ENCODE data around the gene KIAA0753.
A peak's percentile ranks its signal among the peaks of the same experiment; 100 is the strongest.

The KIAA0753 gene

DNA sequence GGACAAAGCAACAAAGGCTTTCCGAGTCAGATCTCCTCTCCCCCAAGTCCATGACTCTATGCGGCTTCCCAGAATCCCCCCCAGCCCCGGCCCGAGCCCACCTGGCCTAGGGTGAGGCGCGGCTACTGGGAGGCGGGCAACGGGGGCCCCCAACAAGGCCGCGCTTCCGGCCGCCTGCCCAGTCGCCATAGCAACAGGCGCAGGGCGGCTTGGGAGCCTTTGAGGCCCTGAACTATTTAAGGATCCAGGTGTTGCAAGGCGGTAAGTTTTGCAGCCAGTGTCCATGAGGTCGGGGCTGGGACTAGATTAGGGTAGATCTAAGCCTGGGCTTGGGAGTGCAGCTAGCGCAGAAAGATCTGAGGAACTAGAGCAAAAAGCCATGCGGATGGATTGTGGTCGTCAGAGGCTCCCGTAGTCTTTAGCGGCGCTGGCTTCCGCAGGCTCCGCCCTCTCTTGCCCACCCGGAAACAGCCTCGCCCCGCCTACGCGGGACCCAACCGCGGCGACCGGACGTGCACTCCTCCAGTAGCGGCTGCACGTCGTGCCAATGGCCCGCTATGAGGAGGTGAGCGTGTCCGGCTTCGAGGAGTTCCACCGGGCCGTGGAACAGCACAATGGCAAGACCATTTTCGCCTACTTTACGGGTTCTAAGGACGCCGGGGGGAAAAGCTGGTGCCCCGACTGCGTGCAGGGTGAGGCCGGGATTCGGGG is at the start of gene KIAA0753, which contains the start of gene TXNDC17:
TSS of gene KIAA0753 (minus strand) at position 176 of the 711 bp plus-strand sequence. CDS start 5,608 bp downstream, outside the sequence.
TSS of gene TXNDC17 (plus strand) at position 525 of the 711 bp plus-strand sequence. CDS start at position 548, 23 bp downstream.
- DNase-seq (ENCODE audit: extremely low read depth in 1 of 2, low read depth in 1 of 2): peak; percentile 60 to 82

DNA sequence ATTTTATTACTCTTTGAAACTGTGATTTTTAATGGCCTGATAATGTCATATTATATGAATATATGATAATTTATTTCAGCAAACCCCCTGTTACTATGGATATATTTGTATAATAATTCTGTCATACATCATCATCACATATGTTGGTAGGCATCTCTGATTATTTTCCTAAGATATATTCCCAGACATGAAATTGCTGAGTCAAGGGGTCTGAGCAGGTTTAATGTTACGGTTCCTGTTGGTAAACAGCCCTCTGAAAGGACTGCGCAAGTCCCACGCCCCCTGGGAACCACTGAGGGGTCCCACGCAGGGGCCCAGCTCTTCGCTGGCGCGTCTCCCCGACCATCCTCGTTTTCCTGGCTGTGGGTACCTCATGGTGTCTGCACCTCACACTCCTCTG is 48.4 kb upstream of the KIAA0753 start:
- no peak for DNase-seq (ENCODE audit: extremely low read depth in 1 of 2, low read depth in 1 of 2)

DNA sequence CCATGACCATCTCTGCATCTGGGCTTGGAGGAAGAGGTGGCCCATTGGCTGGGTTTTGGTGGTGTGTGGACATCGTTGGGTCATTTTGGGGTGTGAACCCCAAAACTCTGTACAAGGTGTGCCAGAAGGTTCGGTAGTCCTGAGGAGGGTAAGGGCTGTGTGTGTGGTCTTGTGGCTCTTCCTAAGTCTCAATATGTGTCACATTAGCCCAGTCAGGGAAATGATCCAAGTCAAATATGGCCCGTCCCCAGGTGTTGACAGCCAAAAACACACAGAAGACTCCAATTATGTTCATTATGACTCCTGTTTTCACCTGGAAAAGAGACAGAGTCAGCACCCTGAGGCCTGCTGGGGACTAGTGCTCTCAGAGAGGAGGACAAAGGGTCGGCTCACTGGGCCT is 45.5 kb upstream of the KIAA0753 start:
- DNase-seq (ENCODE audit: extremely low read depth in 1 of 2, low read depth in 1 of 2): no peak

DNA sequence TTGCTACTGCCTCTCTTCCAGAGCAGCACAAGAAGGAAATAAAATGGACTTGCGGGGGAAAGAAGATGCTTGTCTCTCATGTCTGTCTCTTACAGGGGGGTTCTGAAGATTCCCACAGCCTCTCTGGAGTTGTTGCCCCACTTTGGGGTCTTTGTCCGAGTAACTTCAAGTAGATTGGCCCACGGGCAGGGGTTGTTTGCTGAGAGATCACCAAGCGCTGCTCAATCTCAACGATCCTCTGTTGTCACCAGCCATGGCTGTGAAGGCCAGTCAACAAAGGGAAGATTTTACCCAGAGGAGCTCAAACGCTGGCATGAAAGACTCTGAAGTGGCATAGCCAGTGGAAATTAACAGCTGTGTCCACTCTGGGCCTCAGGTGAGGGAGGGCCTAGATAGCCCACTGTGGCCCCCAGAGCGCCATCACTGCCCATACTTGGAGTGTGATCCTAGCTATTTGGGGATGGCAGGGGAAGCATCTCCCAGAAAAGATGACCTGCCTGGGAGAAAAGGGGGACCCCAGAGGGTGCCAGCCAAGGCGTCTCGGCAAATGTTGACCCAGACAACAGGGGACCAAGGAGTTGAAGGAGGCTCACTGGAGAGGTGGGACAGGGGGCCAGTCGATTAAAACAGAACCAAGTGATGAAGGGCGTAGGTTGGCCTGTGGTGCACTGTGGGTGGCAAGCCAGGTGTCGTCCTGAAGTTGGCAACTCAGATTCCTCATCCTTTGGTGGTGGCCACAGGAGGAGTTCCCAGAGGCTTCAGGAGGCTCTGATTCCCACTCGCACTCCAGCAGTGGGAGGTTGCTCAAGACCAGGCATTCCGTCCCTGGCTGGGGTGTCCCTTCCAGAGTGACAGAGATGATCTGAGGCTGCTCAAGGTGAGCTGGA is 44.6 kb upstream of the KIAA0753 start:
- no peak for DNase-seq (ENCODE audit: extremely low read depth in 1 of 2, low read depth in 1 of 2)

DNA sequence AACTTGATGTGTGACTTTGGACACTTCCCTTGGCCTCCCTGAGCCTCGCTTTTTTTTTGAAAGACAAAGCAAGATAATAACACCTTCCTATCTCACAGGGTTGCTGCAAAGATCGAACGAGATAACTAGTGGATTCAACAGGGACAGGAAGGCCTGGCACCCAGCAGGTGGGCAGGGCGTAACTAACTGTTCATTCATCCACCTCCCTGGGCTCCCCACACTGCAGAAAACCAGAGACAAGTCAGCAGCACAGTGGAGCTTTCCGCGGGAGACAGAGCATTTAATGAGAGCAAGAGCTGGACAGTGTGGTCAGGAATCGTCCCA is 43.9 kb upstream of the KIAA0753 start:
- DNase-seq (ENCODE audit: extremely low read depth in 1 of 2, low read depth in 1 of 2): no peak

DNA sequence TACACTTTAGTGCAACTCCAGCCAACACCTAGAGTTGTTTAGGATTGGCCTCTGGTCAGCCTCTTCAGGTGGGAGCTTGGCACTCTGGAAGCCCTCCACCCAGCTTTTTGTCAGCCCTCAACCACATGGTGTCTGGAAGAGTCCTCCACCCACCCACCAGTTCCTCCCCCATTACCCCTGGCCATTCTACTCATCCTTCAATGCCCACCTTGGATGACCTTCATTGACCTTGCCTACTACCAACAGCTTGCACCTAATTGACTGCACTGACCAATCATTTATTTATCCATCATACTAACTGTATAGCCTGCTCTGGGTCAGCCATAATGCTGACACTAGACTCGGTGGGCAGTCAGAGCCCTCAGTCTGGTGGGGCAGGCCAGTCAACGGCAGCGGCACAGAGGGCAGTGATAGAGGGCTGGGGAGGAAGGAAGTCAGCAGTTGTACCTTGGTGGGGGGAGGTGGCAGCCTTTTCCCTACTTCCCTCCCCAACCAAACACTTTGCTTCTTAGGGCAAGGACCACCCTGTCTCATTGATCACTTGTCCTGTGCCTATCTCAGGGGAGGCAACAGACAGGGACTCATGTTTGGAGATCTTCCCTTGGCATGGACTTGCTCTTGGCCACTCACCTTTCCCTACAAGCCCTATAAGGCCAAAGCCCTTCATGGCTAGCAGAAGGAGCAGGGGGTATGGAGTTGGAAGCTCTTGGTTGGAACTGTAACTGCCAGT is 43.4 kb upstream of the KIAA0753 start:
- no peak for DNase-seq (ENCODE audit: extremely low read depth in 1 of 2, low read depth in 1 of 2)

DNA sequence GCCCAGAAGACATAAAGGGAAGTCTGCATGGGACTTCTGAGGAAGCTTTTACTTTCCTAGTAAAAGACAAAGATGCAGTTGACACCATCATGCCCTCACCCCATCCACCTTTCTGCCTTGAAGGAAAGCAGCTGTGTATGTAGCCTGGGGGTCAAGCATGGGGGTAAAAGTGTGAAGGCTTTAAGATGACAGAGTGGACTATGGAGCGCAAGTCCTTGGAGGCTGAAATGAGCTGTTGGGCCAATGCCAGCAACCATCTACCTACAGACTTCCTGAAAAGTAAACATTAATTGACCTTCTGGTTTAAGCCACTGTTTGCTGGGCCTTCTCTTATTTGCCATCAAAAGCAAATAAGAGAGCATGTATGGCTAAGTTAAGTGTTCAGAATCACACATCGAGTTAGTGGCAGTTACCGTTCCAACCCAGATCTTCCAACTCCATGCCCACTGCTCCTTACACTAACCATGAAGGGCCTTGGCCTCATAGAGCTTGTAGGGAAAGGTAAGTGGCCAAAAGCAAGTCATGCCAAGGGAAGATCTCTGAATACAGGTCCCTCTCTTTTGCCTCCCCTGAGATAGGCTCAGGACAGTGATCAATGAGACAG is 42.7 kb upstream of the KIAA0753 start:
- DNase-seq (ENCODE audit: extremely low read depth in 1 of 2, low read depth in 1 of 2): no peak

DNA sequence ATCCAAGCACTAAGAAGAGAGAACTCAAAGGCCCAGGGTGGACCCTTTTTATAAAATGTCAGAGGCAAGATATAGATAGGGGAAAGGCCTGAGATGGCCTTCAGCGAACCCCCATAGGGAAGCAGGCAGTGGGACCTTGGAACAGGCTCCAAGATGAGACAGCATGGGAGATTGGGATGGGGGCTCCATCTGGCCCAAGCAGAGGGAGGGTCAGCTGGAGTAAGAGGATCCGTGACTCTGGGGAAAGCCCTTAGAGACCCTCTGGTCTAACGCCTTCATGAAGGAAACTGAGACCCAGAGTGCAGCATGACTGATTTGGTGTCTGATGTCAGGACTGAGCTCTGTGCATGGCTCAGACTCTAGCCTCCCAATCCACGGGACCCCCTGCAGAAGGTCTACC is 41.8 kb upstream of the KIAA0753 start:
- DNase-seq (ENCODE audit: extremely low read depth in 1 of 2, low read depth in 1 of 2): no peak

DNA sequence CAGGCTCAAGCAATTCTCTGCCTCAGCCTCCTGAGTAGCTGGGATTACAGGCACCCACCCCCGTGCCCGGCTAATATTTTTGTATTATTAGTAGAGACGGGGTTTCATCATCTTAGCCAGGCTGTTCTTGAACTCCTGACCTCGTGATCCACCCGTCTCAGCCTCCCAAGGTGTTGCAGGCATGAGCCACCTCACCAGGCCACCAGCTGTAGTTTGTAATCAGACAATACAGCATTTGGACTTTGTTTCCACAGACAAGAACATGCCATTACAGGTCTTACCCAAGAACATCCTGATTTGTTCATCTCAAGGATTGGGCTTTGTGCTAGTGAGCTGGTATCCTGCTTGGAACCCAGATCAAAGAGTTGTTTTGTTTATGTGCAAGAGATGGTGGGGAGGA is 41.2 kb upstream of the KIAA0753 start:
- DNase-seq (ENCODE audit: extremely low read depth in 1 of 2, low read depth in 1 of 2): no peak

DNA sequence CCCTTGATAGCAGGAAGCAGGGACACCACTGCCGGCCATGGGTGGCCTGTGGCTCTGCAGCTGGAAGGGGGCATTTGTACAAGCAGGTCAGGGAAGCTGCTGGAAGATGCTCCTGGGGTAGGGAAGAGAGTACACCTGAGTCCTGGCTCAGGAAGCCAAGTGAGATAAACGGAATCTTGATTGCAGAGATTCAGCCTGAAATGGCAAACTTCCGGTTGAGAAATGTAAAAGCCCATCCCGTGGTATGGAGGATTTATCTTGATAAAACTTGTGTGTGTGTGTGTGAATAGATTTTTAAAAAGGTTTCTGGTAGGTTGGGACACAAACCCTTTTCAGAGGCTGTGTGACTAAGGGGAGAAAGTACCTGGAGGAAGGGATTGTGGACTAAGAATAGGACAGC is 40.7 kb upstream of the KIAA0753 start:
- DNase-seq (ENCODE audit: extremely low read depth in 1 of 2, low read depth in 1 of 2): no peak

DNA sequence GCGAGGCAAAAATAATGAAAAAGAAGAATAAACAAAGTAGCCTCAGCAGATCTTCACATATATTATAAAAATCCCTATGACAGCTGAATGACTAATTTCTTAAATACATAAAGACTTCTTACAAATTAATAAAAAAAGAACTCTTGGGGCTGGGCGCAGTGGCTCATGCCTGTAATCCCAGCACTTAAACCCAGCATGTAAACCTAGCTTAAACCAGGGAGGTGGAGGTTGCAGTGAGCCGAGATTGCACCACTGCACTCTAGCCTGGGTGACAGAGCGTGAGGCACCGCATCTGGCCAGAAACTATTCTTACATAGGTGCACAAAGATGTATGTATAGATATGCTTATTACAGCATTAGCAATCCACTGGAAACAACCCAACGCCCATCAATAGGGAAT is 38.7 kb upstream of the KIAA0753 start:
- DNase-seq (ENCODE audit: extremely low read depth in 1 of 2, low read depth in 1 of 2): no peak

DNA sequence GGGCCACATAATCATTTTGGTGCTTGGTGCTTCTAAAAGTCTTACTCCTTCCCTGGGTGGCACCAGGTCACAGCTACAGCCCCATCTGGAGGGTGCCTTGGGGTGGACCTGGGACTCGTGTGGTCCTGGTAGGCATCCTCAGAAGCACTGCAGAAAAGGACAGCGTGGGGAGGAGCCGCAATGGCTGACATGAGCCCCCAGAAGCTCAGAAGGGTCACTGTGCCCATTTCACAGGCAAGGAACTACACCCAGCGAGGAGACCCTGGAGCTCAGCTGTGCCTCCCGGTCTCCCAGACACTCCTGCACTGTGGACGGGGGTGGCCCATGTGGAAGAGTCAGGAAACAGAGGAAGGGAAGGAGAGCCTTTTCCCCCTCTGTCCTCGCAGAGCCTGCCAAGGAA is 37.4 kb upstream of the KIAA0753 start:
- DNase-seq (ENCODE audit: extremely low read depth in 1 of 2, low read depth in 1 of 2): no peak

DNA sequence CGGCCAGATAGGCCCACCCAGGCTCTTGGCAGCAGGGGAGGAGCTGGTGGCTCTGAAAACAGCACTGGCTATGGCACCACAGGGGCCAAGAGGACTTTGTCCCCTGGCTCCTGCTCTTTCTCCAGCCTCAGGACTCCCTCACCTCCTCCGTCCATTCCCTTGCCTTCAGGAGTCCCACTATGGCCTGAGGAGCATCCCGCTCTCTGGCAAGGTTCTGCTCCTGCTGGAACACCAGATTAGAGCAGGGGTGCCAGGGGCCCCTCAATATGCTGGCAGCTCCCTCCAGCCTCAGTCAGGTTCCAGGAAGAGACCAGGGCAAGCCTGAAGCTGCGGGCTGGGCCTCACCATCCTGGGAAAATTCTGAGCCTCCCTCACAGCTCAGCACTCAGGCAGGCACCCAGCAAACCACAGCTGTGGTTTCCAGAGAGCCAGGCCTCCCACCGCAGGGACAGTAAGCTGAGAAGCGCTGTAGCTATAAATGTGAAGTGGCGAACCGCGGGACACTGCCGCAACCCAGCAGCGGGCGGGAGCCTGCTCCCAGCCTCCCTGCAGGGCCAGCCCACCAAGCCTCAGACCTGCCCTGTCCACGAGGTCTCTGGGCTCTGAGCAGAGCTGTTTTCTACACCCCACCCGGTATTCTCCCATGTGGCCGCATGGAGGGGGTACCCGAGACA is 36.8 kb upstream of the KIAA0753 start:
- DNase-seq (ENCODE audit: extremely low read depth in 1 of 2, low read depth in 1 of 2): no peak

DNA sequence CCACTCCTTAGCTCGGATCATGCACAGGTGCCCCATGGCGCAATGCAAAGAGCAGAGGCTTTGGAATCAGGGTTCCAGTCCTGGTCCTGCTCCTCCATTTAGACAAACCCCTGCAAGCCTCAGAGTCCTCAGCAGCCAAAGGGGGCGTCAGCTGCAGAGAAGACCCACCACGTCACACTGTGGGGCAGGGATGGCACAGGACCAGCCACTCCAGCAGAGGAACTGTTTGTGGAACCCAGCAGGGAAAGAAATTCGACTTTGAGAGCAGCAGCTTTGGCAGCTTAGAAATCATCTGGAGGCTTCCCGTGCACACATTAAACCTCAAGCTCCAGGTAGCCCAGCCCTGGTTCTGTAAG is 36.3 kb upstream of the KIAA0753 start:
- DNase-seq (ENCODE audit: extremely low read depth in 1 of 2, low read depth in 1 of 2): no peak

DNA sequence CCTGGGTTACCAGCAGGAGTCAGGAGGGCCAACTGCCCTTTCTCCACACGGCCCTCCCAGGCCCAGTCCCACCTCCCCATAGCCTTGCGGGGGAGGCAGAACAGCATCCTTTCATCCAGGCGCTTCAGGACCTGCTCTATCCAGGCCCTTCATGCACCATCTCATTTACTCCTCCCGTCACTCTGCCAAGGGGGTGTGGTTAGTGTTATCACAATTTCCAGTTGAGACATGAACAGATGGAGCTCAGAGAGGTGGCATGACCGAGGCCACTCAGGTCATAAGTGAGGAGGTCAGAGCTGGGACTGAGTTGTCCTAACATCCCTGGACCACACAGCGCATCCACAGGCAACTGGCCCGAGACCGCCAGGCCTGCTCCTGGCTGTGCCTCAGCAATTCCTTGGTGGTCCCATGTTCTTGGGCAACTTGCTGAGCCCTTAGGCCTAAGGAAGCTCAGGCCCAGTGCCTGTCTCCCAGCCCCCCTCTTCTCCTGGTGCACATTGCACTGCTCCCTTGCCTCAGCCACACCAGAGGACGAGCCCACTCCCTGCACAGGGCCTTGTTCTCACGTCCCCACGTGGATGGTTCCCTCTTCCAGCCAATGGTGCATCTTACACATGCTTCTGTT is 34.8 kb upstream of the KIAA0753 start:
- DNase-seq (ENCODE audit: extremely low read depth in 1 of 2, low read depth in 1 of 2): no peak

DNA sequence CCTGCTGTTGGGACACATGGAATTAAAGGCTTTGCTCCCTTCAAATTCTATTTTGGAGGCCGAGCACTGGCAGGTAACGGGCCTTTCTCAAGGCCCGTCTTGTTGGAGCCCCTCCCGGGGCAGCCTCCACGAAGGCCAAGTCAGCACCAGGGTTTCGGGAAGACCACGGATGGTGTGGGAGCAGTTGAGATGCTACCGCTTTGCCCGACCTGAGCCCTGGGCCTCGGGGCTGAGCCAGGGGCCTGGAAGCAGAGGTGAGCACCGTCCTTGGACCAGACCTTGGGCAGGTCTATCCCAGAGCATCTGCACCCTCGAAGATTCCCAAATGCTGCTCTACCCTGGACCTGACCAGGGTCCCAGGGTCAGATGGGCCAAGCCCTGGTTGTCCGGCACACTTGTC is 34.1 kb upstream of the KIAA0753 start:
- no peak for DNase-seq (ENCODE audit: extremely low read depth in 1 of 2, low read depth in 1 of 2)

DNA sequence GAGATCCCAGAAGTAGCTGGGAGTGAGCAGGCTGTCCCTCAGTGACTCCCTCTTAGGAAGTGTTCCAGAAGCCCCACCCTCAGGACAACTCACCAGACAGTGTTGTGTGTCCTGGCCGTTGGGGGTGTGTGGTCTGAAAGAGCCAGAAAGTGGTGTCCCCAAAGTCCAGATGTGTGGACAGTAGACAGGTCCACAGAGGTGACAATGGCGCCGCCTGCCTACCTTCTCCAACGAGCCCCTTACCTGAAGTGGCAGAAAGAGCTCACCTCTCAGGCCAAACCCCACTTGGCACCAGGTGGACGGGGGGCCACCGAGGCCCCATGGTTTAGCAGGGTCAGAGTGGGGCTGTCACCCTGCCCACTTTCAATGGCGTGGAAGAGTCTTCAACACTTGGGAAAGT is 30.9 kb upstream of the KIAA0753 start:
- no peak for DNase-seq (ENCODE audit: extremely low read depth in 1 of 2, low read depth in 1 of 2)

DNA sequence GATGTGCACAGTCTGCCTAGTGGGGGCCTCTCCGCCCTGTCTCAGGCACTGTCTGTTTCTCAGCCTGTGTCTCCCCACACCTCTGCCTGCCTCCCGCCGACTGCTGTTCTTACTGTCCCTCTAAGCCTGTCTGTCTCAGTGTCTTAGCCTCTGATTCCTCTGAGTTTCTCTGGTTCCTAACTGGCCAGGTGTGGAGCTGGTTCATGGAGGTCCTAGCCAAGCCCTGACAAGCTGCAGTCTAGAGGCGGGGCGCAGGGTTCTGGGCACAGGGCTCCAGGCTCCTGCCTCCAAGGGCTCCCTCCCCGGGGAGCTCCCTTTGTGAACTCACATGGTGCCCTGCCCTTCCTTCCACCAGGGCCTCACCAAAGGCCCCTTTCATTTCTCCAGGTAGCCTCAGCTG is 30.5 kb upstream of the KIAA0753 start:
- no peak for DNase-seq (ENCODE audit: extremely low read depth in 1 of 2, low read depth in 1 of 2)

DNA sequence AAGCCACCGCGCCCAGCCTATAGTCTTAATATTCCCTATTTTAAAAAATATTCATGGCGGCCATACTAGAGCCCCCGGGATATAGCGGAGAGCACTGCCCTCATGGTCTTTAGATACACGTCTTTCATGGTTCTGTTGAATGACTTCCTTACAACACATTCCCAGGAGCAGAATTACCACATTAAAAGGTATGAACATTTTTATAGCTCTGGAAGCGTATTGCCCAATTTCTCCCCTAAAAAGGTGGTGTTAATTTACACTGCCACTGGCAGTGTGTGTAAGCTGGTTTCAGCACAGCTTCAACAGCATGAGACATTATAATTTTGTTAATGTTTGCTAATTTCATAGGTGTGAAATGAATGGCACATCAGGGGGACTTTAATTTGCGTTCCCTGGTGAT is 30.1 kb upstream of the KIAA0753 start:
- DNase-seq (ENCODE audit: extremely low read depth in 1 of 2, low read depth in 1 of 2): no peak

DNA sequence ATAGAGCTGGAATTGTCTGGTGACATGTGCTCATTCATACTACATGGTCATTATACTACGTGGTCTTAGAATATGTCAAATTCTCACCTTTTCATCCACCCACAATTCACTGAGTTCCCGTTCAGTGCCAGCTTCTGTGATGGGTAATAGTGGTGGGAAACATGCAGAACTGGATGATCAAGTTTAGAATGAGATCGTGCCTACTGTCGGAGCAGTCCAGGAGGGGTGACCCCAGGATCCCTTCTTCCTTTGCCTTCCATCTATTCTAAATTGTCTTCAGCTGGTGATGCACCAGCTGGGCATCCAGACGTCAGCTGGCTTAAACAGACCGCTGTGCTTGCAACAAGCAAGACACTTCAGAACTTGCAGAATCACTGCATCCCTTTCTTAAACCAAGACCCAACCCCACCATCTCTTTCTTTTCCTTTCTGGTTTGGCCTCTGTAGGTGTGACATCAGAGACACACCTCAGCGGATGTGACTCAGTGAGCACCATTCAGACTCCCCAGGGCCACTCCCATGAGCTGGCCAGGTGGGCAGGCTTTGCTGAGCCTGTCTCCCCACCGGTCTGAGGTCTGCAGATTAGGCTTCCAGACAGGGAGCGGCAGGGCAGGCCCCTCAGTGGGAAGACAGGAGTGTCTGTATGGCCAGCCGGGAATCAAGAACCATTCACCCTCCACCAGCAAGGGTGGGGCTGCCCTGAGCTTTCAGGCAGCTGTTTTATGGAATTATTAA is 29.1 kb upstream of the KIAA0753 start:
- DNase-seq (ENCODE audit: extremely low read depth in 1 of 2, low read depth in 1 of 2): no peak
